MCF 10A (cell line): ENCODE results near the gene TBX5. TPM values are rescaled to one million over a fixed set of nuclear protein-coding genes. Genes with fewer than 3 reads are reported as not detected.

ENCODE experiments used
- BruUV-seq: library from RNA; stranded (reverse); fragments of 400-500 nt; replicated peaks from 2 replicates; lab custom pipeline; 2021; lab: Mats Ljungman, UMichigan
- CTCF ChIA-PET: fragments of 300-600 bp; sonication (Branson Sonifier 250); formaldehyde crosslinking; extraction: SDS; loops from one replicate; lab custom pipeline; 2021; ENCODE audit warnings: antibody characterized with exemption, inconsistent platforms; lab: Yijun Ruan, JAX
- POLR2A ChIA-PET: fragments of 300-600, 350-650 bp; sonication (Branson Sonifier 250); formaldehyde crosslinking; extraction: SDS; loops from one replicate; lab custom pipeline; 2020; ENCODE audit warnings: antibody characterized with exemption, inconsistent platforms; lab: Yijun Ruan, JAX
- DNase-seq: peaks from one replicate; pipeline ENCODE4 v3.0.0-alpha.2; 2018; ENCODE audit not compliant: unreplicated experiment
- H3K27ac Mint-ChIP-seq: one replicate; pipeline ENCODE4 v1.8.0; 2022; ENCODE audit warnings: mild to moderate bottlenecking, low read depth, mixed read lengths; ENCODE audit not compliant: unreplicated experiment
- H3K27me3 Mint-ChIP-seq: one replicate; pipeline ENCODE4 v1.8.0; 2022; ENCODE audit warnings: mixed read lengths; ENCODE audit not compliant: insufficient read depth, unreplicated experiment
- H3K36me3 Mint-ChIP-seq: one replicate; pipeline ENCODE4 v1.8.0; 2022; ENCODE audit warnings: mild to moderate bottlenecking, moderate library complexity, mixed read lengths; ENCODE audit not compliant: insufficient read depth, unreplicated experiment
- H3K4me1 Mint-ChIP-seq: one replicate; pipeline ENCODE4 v1.8.0; 2022; ENCODE audit warnings: mixed read lengths; ENCODE audit not compliant: insufficient read depth, unreplicated experiment
- H3K4me3 Mint-ChIP-seq: one replicate; pipeline ENCODE4 v1.8.0; 2022; ENCODE audit warnings: mild to moderate bottlenecking, moderate library complexity, mixed read lengths; ENCODE audit not compliant: unreplicated experiment
- H3K9me3 Mint-ChIP-seq: one replicate; pipeline ENCODE4 v1.8.0; 2022; ENCODE audit warnings: mixed read lengths; ENCODE audit not compliant: unreplicated experiment
- intact Hi-C: fragments of 100-400 bp; cut with micrococcal nuclease; formaldehyde crosslinking; loops from 2 replicates; pipeline ENCODE4 v1.14.1; 2022
- total RNA-seq: library from RNA; stranded (reverse); gene quantifications from 2 replicates; pipeline ENCODE4 v1.2.3, GENCODE V29; 2022
- TF ChIP-seq, protein P1 (sequence below): fragments of 200-600 bp; IDR thresholded peaks from one replicate; pipeline ENCODE4 v1.8.0; 2022; ENCODE audit warnings: antibody characterized with exemption, mild to moderate bottlenecking; ENCODE audit not compliant: unreplicated experiment

The TBX5 gene
- total RNA-seq, 1 experiment from 2014 or later, result not detected

DNA sequence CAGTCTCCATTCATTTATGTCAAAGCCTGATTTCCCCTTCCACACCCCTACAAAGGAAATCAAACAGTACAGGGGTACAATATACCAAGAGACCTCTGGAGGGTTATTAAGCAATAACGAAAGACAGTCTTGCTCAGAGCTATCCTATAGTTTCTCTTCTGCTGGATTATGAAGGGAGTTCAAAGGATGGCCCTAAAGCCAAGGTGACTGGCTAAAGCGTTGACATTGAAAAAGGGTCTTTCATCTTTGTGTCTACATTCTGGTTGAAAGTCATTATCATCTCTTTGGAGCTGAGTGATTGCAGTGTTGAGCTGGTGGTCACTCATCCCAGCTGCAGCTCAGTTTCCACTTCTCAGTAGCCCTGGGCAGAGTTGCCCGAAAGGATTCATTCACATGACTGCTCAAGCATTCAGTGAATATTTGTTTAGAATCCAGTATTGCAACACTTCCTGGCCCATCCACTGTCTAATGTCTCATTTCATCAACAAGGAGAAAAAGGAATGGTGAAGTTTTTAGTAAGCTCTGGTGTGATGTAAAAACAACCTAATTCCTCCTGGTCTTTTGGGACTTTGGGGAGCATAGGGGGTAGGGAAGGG, 19.2 kb upstream of the TBX5 start:
- Mint-ChIP-seq H3K9me3 (no peaks in the 10 kb centered on the region), H3K36me3 (no peaks in the 10 kb centered on the region), H3K27me3 (peaks cover 20% of the 10 kb centered on the region), H3K4me3 (no peak overlapping the region), H3K4me1 (no peaks in the 10 kb centered on the region), H3K27ac (no peak overlapping the region)
- TF ChIP-seq, protein P1, sequence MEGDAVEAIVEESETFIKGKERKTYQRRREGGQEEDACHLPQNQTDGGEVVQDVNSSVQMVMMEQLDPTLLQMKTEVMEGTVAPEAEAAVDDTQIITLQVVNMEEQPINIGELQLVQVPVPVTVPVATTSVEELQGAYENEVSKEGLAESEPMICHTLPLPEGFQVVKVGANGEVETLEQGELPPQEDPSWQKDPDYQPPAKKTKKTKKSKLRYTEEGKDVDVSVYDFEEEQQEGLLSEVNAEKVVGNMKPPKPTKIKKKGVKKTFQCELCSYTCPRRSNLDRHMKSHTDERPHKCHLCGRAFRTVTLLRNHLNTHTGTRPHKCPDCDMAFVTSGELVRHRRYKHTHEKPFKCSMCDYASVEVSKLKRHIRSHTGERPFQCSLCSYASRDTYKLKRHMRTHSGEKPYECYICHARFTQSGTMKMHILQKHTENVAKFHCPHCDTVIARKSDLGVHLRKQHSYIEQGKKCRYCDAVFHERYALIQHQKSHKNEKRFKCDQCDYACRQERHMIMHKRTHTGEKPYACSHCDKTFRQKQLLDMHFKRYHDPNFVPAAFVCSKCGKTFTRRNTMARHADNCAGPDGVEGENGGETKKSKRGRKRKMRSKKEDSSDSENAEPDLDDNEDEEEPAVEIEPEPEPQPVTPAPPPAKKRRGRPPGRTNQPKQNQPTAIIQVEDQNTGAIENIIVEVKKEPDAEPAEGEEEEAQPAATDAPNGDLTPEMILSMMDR, result no peak
- ChIA-PET POLR2A (no interaction called here), CTCF (interaction anchor here (0.6 to 1.6 kb wide), 3 partner anchors 69 to 459 kb away, joined by 3 to 5 read pairs (median 3); partner anchors contain the start of gene RBM19)
- no TSS peak for BruUV-seq
- intact Hi-C loops, result no loop called here
- peak; percentile 23 for DNase-seq

DNA sequence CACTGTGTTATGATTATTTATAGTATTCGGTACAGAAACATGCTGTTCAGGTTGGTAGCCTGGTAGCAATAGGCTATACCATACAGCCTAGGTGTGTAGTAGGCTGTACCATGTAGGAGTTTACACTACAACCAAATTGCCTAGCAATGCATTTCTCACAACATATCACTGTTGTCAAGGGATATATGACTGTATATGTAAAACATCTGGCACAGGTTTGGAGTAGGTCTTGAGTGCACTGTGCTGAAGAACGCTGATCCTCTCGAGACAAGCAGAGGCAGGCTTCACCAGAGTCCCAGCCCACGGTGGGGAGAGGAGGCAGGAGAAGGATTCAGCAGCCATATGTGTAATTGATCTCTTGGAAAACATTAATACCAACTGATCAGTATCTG, 15.0 kb upstream of the TBX5 start:
- peaks cover 28% of the 10 kb centered on the region for H3K27me3 Mint-ChIP-seq
- H3K4me3 Mint-ChIP-seq, result no peak overlapping the region
- BruUV-seq, result no TSS peak
- no peak for DNase-seq
- POLR2A ChIA-PET, result no interaction called here
- CTCF ChIA-PET, result no interaction called here
- TF ChIP-seq, protein P1, result no peak
- H3K4me1 Mint-ChIP-seq, result no peaks in the 10 kb centered on the region
- H3K27ac Mint-ChIP-seq, result no peak overlapping the region
- intact Hi-C loops, result no loop called here
- no peaks in the 10 kb centered on the region for H3K36me3 Mint-ChIP-seq
- no peaks in the 10 kb centered on the region for H3K9me3 Mint-ChIP-seq

DNA sequence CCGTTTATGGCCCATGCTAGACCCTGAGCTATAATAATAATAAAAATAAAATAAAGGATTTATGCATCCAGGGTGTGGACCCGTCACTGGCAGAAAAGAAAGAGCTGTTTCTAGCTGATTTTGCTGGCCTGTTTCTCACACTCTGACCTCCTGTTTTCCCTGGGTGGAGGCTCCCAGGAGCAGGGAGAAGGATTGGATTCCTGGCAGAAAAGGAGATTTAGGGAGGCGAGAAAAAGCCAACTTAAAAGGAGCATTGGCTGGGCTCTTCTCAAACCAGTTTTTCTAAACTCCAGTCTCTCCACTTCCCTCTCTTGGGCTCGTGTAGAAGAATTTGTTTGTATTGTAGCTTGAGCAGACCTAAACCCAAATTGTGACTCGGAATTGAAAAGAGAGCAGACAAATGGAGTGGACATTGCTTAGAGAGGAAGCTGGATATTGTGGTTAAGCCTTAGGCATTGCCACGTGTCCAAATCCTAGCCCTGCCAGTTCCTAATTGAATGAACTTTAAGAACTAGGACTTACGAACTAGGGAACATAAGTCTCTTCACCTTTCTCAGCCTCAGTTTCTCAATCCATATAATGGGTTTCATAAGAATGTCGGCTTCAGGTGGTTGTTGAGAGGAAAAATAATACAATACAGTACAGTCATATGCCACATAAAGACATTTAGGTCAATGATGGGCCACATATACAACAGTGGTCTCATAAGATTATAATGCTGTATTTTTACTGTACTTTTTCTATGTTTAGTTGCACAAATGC, 14.4 kb upstream of the TBX5 start:
- no peaks in the 10 kb centered on the region for H3K36me3 Mint-ChIP-seq
- TF ChIP-seq, protein P1, result no peak
- intact Hi-C loops, result no loop called here
- CTCF ChIA-PET, result interaction anchor here (0.6 to 0.7 kb wide), 2 partner anchors 207 to 408 kb away, joined by 3 to 4 read pairs; no protein-coding TSS in a partner anchor
- BruUV-seq, result no TSS peak
- no peaks in the 10 kb centered on the region for H3K4me1 Mint-ChIP-seq
- no peak for DNase-seq
- POLR2A ChIA-PET, result no interaction called here
- no peak overlapping the region for H3K27ac Mint-ChIP-seq
- peaks cover 31% of the 10 kb centered on the region for H3K27me3 Mint-ChIP-seq
- H3K9me3 Mint-ChIP-seq, result no peaks in the 10 kb centered on the region
- no peak overlapping the region for H3K4me3 Mint-ChIP-seq

DNA sequence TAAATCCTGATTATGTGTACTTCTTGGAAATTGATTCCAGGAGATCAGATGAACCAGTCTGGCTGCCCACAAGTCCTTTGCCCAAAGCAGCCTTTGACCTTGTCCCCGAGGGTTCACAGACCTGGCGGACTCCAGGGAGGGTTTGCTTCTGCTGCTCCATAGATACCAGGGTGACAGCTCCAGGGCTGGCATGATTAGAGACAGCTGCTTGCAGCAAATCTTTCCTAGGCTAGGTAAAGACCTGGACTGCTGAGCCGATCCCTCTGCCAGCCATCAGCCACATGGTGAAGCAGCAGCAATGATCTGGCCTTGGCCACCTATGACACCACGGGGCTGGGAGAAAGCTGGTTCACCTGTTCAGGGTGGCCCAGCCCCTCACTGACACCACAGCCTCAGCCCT, 10.1 kb upstream of the TBX5 start:
- CTCF ChIA-PET, result no interaction called here

More for the DNA sequence above, 10.1 kb upstream of the TBX5 start:
- POLR2A ChIA-PET, result no interaction called here
- Mint-ChIP-seq H3K4me3 (no peak overlapping the region), H3K4me1 (no peaks in the 10 kb centered on the region), H3K36me3 (no peaks in the 10 kb centered on the region), H3K27ac (no peak overlapping the region), H3K9me3 (no peaks in the 10 kb centered on the region), H3K27me3 (peaks cover 63% of the 10 kb centered on the region)
- TF ChIP-seq, protein P1, result no peak
- no peak for DNase-seq
- no TSS peak for BruUV-seq
- intact Hi-C loops, result no loop called here
